BJ (cell line): Measurements from ENCODE around the gene MACF1. TPM values are rescaled to one million over a fixed set of nuclear protein-coding genes. Genes with fewer than 3 reads are reported as not detected.
"Not testable (repeated sequence)": the region's sequence is repeated elsewhere in the genome, so short reads cannot be mapped to it uniquely, and the experiment has no call there.

Experiments
- CTCF ChIA-PET: fragments of 350-600 bp; formaldehyde crosslinking; extraction: SDS; loops from one replicate; lab custom pipeline; 2021; ENCODE audit warnings: antibody characterized with exemption, inconsistent platforms; lab: Yijun Ruan, JAX
- POLR2A ChIA-PET: fragments of 300-600 bp; sonication (Branson Sonifier 250); formaldehyde crosslinking; extraction: SDS; loops from one replicate; lab custom pipeline; 2021; ENCODE audit warnings: antibody characterized with exemption; lab: Charles Lee
- DNase-seq: peaks from one replicate; pipeline ENCODE4 v3.0.0-alpha.2; 2011; ENCODE audit warnings: low read depth
- H3K27me3 ChIP-seq: 2 replicates; pipeline ENCODE4 v1.6.0; 2011; ENCODE audit warnings: low read length; ENCODE audit not compliant: control insufficient read depth, insufficient read depth
- H3K36me3 ChIP-seq: 2 replicates; pipeline ENCODE4 v1.5.1; 2011; ENCODE audit warnings: low read length; ENCODE audit not compliant: control insufficient read depth, insufficient read depth
- H3K4me3 ChIP-seq: 2 replicates; pipeline ENCODE4 v1.5.1; 2011; ENCODE audit warnings: low read depth, mild to moderate bottlenecking, control low read depth, low read length
- CTCF ChIP-seq: IDR thresholded peaks from 2 replicates; pipeline ENCODE4 v1.5.1; 2011; ENCODE audit warnings: low read depth, mild to moderate bottlenecking, control low read depth, inconsistent platforms, low read length, moderate library complexity; ENCODE audit not compliant: insufficient read depth
- polyA plus RNA-seq: library from polyadenylated mRNA; depleted of rRNA; stranded (reverse); fragments of >200 nt; gene quantifications from 2 replicates; pipeline ENCODE4 v1.2.3, GENCODE V29; 2011

MACF1 gene
- polyA plus RNA-seq, 1 experiment = 57.3 TPM

GRCh38 chr1:39500862-39501389 is 296.4 kb downstream of the MACF1 start:
- POLR2A ChIA-PET = interaction anchor here (0.6 kb wide), 1 partner anchor 95 kb away, joined by 4 read pairs; no protein-coding TSS in a partner anchor

GRCh38 chr1:39501666-39502065 is 297.2 kb downstream of the MACF1 start:
- CTCF ChIA-PET = interaction anchor here (0.6 to 0.8 kb wide), 2 partner anchors 10 to 13 kb away, joined by 3 read pairs; partner anchors contain the start of gene BMP8A

More at GRCh38 chr1:39500862-39501389, 296.4 kb downstream of the MACF1 start:
- no peak for DNase-seq
- CTCF ChIA-PET = interaction anchor here (0.8 kb wide), 1 partner anchor 12 kb away, joined by 3 read pairs; no protein-coding TSS in a partner anchor
- TF ChIP-seq CTCF = no peak
- H3K27me3 ChIP-seq = no peaks in the 10 kb centered on the region
- H3K4me3 ChIP-seq = no peak overlapping the region
- no peaks in the 10 kb centered on the region for H3K36me3 ChIP-seq

GRCh38 chr1:39504436-39504835 is 299.9 kb downstream of the MACF1 start:
- H3K4me3 ChIP-seq, CTCF ChIA-PET, POLR2A ChIA-PET, H3K36me3 ChIP-seq, H3K27me3 ChIP-seq, DNase-seq: not testable (repeated sequence)

More at GRCh38 chr1:39501666-39502065, 297.2 kb downstream of the MACF1 start:
- Histone ChIP-seq H3K36me3 (no peaks in the 10 kb centered on the region), H3K4me3 (no peak overlapping the region), H3K27me3 (no peaks in the 10 kb centered on the region)
- POLR2A ChIA-PET = no interaction called here
- DNase-seq = no peak
- no peak for TF ChIP-seq CTCF

GRCh38 chr1:39505289-39505688 is 300.8 kb downstream of the MACF1 start:
- TF ChIP-seq CTCF = no peak
- Histone ChIP-seq H3K4me3 (no peak overlapping the region), H3K27me3 (no peaks in the 10 kb centered on the region), H3K36me3 (no peaks in the 10 kb centered on the region)
- ChIA-PET CTCF (no interaction called here), POLR2A (no interaction called here)
- no peak for DNase-seq

- DNase-seq = no peak
- POLR2A ChIA-PET = interaction anchor here (0.6 kb wide), 1 partner anchor 67 kb away, joined by 12 read pairs; no protein-coding TSS in a partner anchor
- H3K27me3 ChIP-seq = no peaks in the 10 kb centered on the region
- no peaks in the 10 kb centered on the region for H3K36me3 ChIP-seq
- TF ChIP-seq CTCF = peak; percentile 33; the same call in 1 of the 2 replicates
- H3K4me3 ChIP-seq = no peak overlapping the region
- CTCF ChIA-PET = no interaction called here
These were observed 302.9 kb downstream of the MACF1 start for GRCh38 chr1:39507230-39507928.
